ENCODE data around the gene DUOXA1.

GRCh38 chr15:45174069-45174468, 44.4 kb upstream of the DUOXA1 start:
- TF ChIP-seq CTCF (IDR thresholded peaks at IDR 0.05) (no peak), POLR2A (IDR thresholded peaks at IDR 0.05) (no peak), EP300 (IDR thresholded peaks at IDR 0.05) (no peak)

All from ovary (tissue), 3 donors.